RWPE2 (cell line): ENCODE measurements around the gene TBR1.

Experiments
- ATAC-seq: fragments of 200-7000 bp; cut with Tn5 transposase; 3 replicates; pipeline ENCODE4 v1.9.1; 2021; ENCODE audit warnings: low read depth
- DNase-seq: peaks from one replicate; pipeline ENCODE4 v3.0.0-alpha.2; 2020; ENCODE audit warnings: low spot score
- H3K27ac ChIP-seq: fragments of 450-650 bp; 2 replicates; pipeline ENCODE4 v1.5.1; 2017; ENCODE audit warnings: mild to moderate bottlenecking; ENCODE audit not compliant: poor library complexity, severe bottlenecking
- H3K27me3 ChIP-seq: fragments of 250-450 bp; sonication (Bioruptor Pico); 2 replicates; pipeline ENCODE4 v1.5.1; 2021; ENCODE audit warnings: mild to moderate bottlenecking, moderate library complexity; ENCODE audit not compliant: insufficient read depth, poor library complexity, severe bottlenecking
- H3K36me3 ChIP-seq: fragments of 250-450 bp; sonication (Bioruptor Pico); 2 replicates; pipeline ENCODE4 v1.5.1; 2020; ENCODE audit warnings: low read depth, mild to moderate bottlenecking, moderate library complexity
- H3K4me1 ChIP-seq: fragments of 250-450 bp; sonication (Bioruptor Pico); 2 replicates; pipeline ENCODE4 v1.5.1; 2021; ENCODE audit warnings: mild to moderate bottlenecking, moderate library complexity; ENCODE audit not compliant: insufficient read depth, poor library complexity, severe bottlenecking
- H3K4me3 ChIP-seq: fragments of 250-450 bp; sonication (Bioruptor Pico); 2 replicates; pipeline ENCODE4 v1.5.1; 2021; ENCODE audit warnings: mild to moderate bottlenecking, moderate library complexity; ENCODE audit not compliant: severe bottlenecking
- H3K9me3 ChIP-seq: fragments of 250-450 bp; sonication (Bioruptor Pico); 2 replicates; pipeline ENCODE4 v1.5.1; 2021; ENCODE audit warnings: mild to moderate bottlenecking, moderate library complexity; ENCODE audit not compliant: severe bottlenecking
- CTCF ChIP-seq: fragments of 450-650 bp; IDR thresholded peaks from one replicate; pipeline ENCODE4 v1.5.1; 2017; ENCODE audit warnings: mild to moderate bottlenecking, moderate library complexity; ENCODE audit not compliant: poor library complexity, severe bottlenecking

The TBR1 gene

GRCh38 chr2:161436411-161436810, 20.3 kb downstream of the TBR1 start:
- H3K9me3 ChIP-seq = no peaks in the 10 kb centered on the region
- ATAC-seq (peak; percentile 68; the same call in 2 of the 3 replicates), DNase-seq (no peak)
- H3K36me3 ChIP-seq = no peaks in the 10 kb centered on the region
- H3K4me3 ChIP-seq = no peak overlapping the region
- no peaks in the 10 kb centered on the region for H3K4me1 ChIP-seq
- no peak overlapping the region for H3K27ac ChIP-seq
- no peak for TF ChIP-seq CTCF
- peaks cover 61% of the 10 kb centered on the region for H3K27me3 ChIP-seq

GRCh38 chr2:161438598-161438997, 22.5 kb downstream of the TBR1 start:
- no peaks in the 10 kb centered on the region for H3K9me3 ChIP-seq
- DNase-seq (no peak), ATAC-seq (no peak)
- no peak overlapping the region for H3K27ac ChIP-seq
- no peaks in the 10 kb centered on the region for H3K4me1 ChIP-seq
- H3K27me3 ChIP-seq = peaks cover 55% of the 10 kb centered on the region
- no peak for TF ChIP-seq CTCF
- H3K4me3 ChIP-seq = no peak overlapping the region
- no peaks in the 10 kb centered on the region for H3K36me3 ChIP-seq

GRCh38 chr2:161445097-161445496, 29.0 kb downstream of the TBR1 start:
- DNase-seq (no peak), ATAC-seq (no peak)
- TF ChIP-seq CTCF = no peak
- H3K4me3 ChIP-seq = no peak overlapping the region
- H3K36me3 ChIP-seq = no peaks in the 10 kb centered on the region
- H3K27me3 ChIP-seq = peaks cover 8% of the 10 kb centered on the region
- no peaks in the 10 kb centered on the region for H3K9me3 ChIP-seq
- no peak overlapping the region for H3K27ac ChIP-seq
- H3K4me1 ChIP-seq = no peaks in the 10 kb centered on the region

- H3K9me3 ChIP-seq = no peaks in the 10 kb centered on the region
- no peaks in the 10 kb centered on the region for H3K36me3 ChIP-seq
- ATAC-seq = no peak
- H3K4me3 ChIP-seq = no peak overlapping the region
- no peak overlapping the region for H3K27ac ChIP-seq
- peaks cover 4% of the 10 kb centered on the region for H3K27me3 ChIP-seq
- no peaks in the 10 kb centered on the region for H3K4me1 ChIP-seq
- no peak for TF ChIP-seq CTCF
- no peak for DNase-seq
Measured at GRCh38 chr2:161448431-161448830, 32.3 kb downstream of the TBR1 start.

GRCh38 chr2:161471631-161472030, 55.5 kb downstream of the TBR1 start:
- Histone ChIP-seq H3K27me3 (peaks cover 5% of the 10 kb centered on the region), H3K27ac (no peak overlapping the region), H3K4me1 (no peaks in the 10 kb centered on the region), H3K4me3 (no peak overlapping the region), H3K9me3 (no peaks in the 10 kb centered on the region), H3K36me3 (no peaks in the 10 kb centered on the region)
- ATAC-seq (no peak), DNase-seq (no peak)
- no peak for TF ChIP-seq CTCF
